ENCODE results near the gene CLEC9A.

DNA sequence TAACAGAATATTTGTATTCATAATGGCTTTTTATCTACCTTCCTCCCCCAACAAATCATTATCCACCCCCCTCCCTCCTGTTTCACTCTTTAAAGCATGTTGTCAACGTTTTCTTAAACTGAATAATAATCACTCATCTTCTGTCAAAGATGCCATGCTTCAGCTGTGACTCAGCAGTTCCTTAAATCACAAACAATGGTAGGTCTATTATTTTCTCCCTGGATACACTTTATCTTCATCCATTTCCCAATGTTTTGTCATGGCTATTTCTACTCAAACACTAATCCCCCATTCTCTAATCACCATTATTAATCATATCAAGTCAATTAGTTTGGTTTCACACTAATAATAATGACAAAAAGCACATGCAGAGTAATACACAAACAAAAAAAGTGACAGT, 13.6 kb upstream of the CLEC9A start:
- TF ChIP-seq EZH2 (IDR thresholded peaks at IDR 0.05; ENCODE audit: low read length, missing control alignments): no peak
- TF ChIP-seq CTCF (conservative IDR thresholded peaks at IDR 0.05 in 1 of 2, IDR thresholded peaks at IDR 0.05 in 1 of 2; ENCODE audit: low read depth in 1 of 2, low read length in 2 of 2): no peak
